RWPE1 (cell line): Measurements from ENCODE around the gene SMYD3.

Source experiments
- CTCF ChIA-PET: fragments of 350-600 bp; sonication (Branson Sonifier 250); formaldehyde crosslinking; extraction: SDS; loops from one replicate; lab custom pipeline; 2021; lab: Yijun Ruan, JAX
- POLR2A ChIA-PET: fragments of 400-600 bp; formaldehyde crosslinking; extraction: SDS; loops from one replicate; lab custom pipeline; 2020; ENCODE audit warnings: antibody characterized with exemption; ENCODE audit not compliant: low non-redundant PET; lab: Yijun Ruan, JAX
- DNase-seq: peaks from one replicate; pipeline ENCODE4 v3.0.0; 2012; ENCODE audit warnings: low spot score
- H3K27ac ChIP-seq: fragments of 450-650 bp; 2 replicates; pipeline ENCODE4 v1.5.1; 2017
- TF ChIP-seq, protein P1 (sequence below): fragments of 450-650 bp; conservative IDR thresholded peaks from 2 replicates; pipeline ENCODE4 v1.5.1; 2017; ENCODE audit warnings: low read depth, mild to moderate bottlenecking

The SMYD3 gene

DNA sequence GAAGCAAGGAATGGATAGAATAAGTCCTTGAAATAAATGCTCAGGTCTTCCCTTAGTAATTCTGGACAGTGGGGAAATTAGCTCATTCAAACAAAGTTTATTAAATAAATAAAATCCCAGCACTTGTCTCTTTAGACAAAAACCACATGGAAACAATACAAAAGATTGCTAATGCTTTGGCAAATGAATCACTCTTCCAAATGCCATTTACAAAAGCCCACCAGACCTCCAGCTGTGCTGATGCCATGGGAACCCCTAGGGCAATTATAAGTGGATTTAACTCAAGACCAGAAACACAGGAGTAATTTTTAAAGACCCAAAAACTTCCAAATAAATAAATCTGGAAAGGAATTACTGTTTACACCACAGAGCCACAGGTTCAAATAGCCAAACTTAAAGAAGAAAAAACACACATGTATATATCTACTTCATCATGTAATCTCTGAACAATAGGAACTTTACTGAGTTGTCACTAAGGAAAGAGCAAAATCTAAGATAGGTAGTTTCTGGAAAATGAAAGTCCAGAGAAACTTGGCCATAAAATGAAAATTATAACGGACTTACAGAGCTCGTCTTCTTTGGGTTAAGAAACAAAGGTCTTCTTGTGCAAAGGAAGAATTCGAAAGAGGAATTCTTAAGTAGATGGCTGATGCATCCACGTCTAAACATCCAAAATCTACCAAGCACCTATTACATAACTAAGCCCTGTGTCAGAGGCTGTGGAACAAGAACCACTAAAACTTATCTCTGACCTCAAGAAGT lies 399.4 kb downstream of the SMYD3 start:
- DNase-seq: no peak

DNA sequence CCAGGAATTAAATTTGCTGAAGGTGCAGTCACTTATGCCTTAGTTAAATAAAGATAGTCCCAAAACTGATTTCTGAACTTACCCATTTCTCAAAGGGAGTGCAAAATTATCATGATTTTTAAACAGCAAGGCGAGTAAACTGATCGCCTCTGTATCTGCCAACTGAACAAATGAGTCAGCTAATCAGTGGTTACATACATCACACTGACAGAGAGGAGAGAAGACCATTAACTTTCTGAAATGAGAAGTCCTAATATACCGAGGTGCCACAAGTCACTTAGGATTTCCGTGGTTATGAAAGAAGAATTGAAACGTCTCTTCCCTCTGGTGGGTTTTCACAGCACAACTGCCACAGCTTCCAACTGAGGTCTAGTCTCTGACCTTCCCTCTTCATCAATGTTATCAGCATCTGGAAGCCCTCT lies 400.7 kb downstream of the SMYD3 start:
- CTCF ChIA-PET: interaction anchor here (0.6 kb wide), 1 partner anchor 657 kb away, joined by 9 read pairs; no protein-coding TSS in a partner anchor

More for the DNA sequence above, 399.4 kb downstream of the SMYD3 start:
- CTCF ChIA-PET: interaction anchor here (0.6 kb wide), 1 partner anchor 17 kb away, joined by 3 read pairs; no protein-coding TSS in a partner anchor
- TF ChIP-seq, protein P1, sequence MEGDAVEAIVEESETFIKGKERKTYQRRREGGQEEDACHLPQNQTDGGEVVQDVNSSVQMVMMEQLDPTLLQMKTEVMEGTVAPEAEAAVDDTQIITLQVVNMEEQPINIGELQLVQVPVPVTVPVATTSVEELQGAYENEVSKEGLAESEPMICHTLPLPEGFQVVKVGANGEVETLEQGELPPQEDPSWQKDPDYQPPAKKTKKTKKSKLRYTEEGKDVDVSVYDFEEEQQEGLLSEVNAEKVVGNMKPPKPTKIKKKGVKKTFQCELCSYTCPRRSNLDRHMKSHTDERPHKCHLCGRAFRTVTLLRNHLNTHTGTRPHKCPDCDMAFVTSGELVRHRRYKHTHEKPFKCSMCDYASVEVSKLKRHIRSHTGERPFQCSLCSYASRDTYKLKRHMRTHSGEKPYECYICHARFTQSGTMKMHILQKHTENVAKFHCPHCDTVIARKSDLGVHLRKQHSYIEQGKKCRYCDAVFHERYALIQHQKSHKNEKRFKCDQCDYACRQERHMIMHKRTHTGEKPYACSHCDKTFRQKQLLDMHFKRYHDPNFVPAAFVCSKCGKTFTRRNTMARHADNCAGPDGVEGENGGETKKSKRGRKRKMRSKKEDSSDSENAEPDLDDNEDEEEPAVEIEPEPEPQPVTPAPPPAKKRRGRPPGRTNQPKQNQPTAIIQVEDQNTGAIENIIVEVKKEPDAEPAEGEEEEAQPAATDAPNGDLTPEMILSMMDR: no peak
- H3K27ac ChIP-seq: no peak overlapping the region
- POLR2A ChIA-PET: no interaction called here

DNA sequence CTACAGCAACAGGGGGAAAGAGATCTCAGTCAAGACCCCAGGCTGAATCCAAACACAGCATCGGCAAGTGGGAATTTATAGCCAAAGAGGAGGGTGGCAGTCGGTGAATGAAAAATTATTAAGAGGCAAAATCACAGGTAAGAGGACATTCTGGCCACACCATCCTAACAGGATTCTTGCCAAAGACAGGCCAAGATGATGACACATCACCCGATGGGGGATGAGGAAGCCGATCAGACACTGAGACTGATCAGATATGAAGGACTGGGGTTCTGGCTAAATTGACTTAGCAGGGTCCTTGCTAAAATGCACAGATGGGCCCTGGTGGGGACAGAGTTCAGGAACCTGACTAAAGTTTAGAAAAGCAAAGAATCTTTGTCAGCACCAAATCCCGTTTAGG lies 402.2 kb downstream of the SMYD3 start:
- CTCF ChIA-PET: no interaction called here
- peak; percentile 22 for DNase-seq

More for the DNA sequence above, 400.7 kb downstream of the SMYD3 start:
- TF ChIP-seq, protein P1: no peak
- H3K27ac ChIP-seq: no peak overlapping the region
- POLR2A ChIA-PET: no interaction called here
- no peak for DNase-seq

DNA sequence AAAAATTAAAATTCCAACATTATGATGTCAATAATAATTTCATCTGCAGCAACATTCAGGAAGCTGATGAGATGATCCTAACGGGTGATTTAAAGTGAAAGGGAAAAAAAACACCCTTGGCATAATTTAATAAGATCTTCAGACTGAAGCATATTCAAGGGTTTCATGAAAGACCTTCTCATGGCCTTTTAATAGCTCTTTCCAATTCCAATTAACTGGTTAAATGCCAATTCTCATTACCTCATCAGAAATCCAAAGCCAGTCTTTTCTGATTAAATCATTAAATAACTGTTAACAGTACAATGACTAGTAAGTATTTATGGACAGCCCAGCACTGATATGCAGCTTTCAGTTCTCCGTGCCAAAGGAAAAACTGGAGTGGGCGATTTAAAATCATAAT lies 407.5 kb downstream of the SMYD3 start:
- H3K27ac ChIP-seq: no peak overlapping the region
- ChIA-PET POLR2A (no interaction called here), CTCF (no interaction called here)
- TF ChIP-seq, protein P1: no peak
- DNase-seq: no peak

More for the DNA sequence above, 402.2 kb downstream of the SMYD3 start:
- no peak overlapping the region for H3K27ac ChIP-seq
- POLR2A ChIA-PET: no interaction called here
- TF ChIP-seq, protein P1: no peak

DNA sequence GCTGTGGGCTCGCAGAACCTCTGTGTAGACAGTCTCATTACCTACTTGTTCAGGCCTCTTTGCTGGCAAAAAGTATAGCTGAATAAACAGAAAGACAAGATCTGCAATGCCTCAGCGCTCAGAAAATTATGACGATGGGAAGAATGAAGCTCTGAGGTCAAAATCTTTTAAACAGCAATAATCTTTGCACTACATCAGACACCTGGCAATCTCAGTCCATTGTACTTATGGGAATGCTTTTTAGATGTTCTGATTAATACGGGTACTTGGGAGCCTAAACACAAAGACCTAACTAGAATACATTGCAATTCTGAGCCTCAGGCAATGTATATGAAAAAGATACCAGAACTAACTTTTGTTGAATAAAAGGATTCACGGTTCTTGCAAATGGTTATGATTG lies 410.7 kb downstream of the SMYD3 start:
- TF ChIP-seq, protein P1: no peak
- ChIA-PET CTCF (no interaction called here), POLR2A (interaction anchor here (0.7 kb wide), 1 partner anchor 12 kb away, joined by 5 read pairs; no protein-coding TSS in a partner anchor)
- no peak overlapping the region for H3K27ac ChIP-seq
- no peak for DNase-seq

DNA sequence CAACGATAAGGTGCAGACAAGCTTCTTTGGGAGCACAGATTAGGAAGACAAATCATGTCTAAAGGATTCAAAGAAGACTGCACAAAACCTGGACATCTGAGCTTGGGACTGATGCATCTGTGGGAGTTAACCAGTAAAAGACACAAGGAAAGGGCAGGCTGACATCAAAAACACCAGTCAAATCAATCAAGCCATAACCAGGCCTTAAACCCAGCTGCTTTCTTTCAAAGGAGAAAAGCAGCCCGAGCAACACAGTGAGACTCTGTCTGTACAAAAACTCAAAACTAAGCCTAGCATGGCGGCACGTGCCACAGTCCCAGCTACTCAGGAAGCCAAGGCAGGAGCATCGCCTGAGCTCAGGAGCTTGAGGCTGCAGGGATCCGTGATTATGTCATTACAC lies 411.6 kb downstream of the SMYD3 start:
- DNase-seq: no peak
- ChIA-PET POLR2A (interaction anchor here (0.7 kb wide), 1 partner anchor 11 kb away, joined by 5 read pairs; no protein-coding TSS in a partner anchor), CTCF (no interaction called here)
- no peak overlapping the region for H3K27ac ChIP-seq
- TF ChIP-seq, protein P1: no peak
